ENCODE measurements around the gene VNN1.

- TF ChIP-seq CTCF (IDR thresholded peaks at IDR 0.05) (no peak), POLR2A (IDR thresholded peaks at IDR 0.05) (no peak)
Measured at GRCh38 chr6:132673376-132674094, 40.3 kb downstream of the VNN1 start.
